IMR-90 (cell line): ENCODE measurements around the gene ARHGAP23. TPM values are rescaled to one million over a fixed set of nuclear protein-coding genes. Genes with fewer than 3 reads are reported as not detected.
"Not testable (repeated sequence)": the region's sequence is repeated elsewhere in the genome, so short reads cannot be mapped to it uniquely, and the experiment has no call there.

Experiments used
- ATAC-seq: fragments of 200-7000 bp; cut with Tn5 transposase; 2 replicates; pipeline ENCODE4 v1.9.1; 2020; ENCODE audit warnings: low read depth, mild to moderate bottlenecking, moderate library complexity
- BruUV-seq: library from RNA; stranded (reverse); fragments of 400-500 nt; replicated peaks from 2 replicates; lab custom pipeline; 2021; lab: Mats Ljungman, UMichigan
- CTCF ChIA-PET: fragments of 300-600 bp; formaldehyde crosslinking; extraction: SDS; loops from one replicate; lab custom pipeline; 2021; ENCODE audit warnings: antibody characterized with exemption; lab: Yijun Ruan, JAX
- POLR2A ChIA-PET: fragments of 300-600 bp; sonication (Branson Sonifier 250); formaldehyde crosslinking; loops from one replicate; lab custom pipeline; 2022; ENCODE audit warnings: antibody characterized with exemption; ENCODE audit not compliant: unreplicated experiment; lab: Charles Lee
- DNase-seq: peaks from one replicate; pipeline ENCODE4 v3.0.0; 2013
- H2AFZ ChIP-seq: replicated peaks from 2 replicates; pipeline ENCODE3; 2013; ENCODE audit warnings: low read length, mild to moderate bottlenecking; ENCODE audit not compliant: poor library complexity
- H2AK5ac ChIP-seq: 2 replicates; pipeline ENCODE4 v1.6.1; 2013; ENCODE audit warnings: low read depth, low read length, inconsistent platforms
- H2AK9ac ChIP-seq: replicated peaks from 2 replicates; pipeline ENCODE3; 2013; ENCODE audit warnings: mild to moderate bottlenecking, low read depth, low read length, moderate library complexity; ENCODE audit not compliant: poor library complexity
- H2BK120ac ChIP-seq: 2 replicates; pipeline ENCODE4 v1.6.1; 2013; ENCODE audit warnings: low read depth, low read length, inconsistent platforms
- H2BK15ac ChIP-seq: 3 replicates; pipeline ENCODE4 v1.6.1; 2013; ENCODE audit warnings: low read depth, low read length, inconsistent platforms
- H2BK20ac ChIP-seq: 2 replicates; pipeline ENCODE4 v1.6.1; 2013; ENCODE audit warnings: low read depth, mild to moderate bottlenecking, inconsistent platforms, low read length, moderate library complexity
- H2BK5ac ChIP-seq: 2 replicates; pipeline ENCODE4 v1.6.1; 2013; ENCODE audit warnings: mild to moderate bottlenecking, low read depth, low read length, inconsistent platforms; ENCODE audit not compliant: poor library complexity, severe bottlenecking
- H3K14ac ChIP-seq: replicated peaks from 2 replicates; pipeline ENCODE4 v1.6.1; 2013; ENCODE audit warnings: low read depth, low read length, inconsistent platforms
- H3K18ac ChIP-seq: 2 replicates; pipeline ENCODE4 v1.6.1; 2013; ENCODE audit warnings: low read depth, low read length, control low read depth
- H3K23ac ChIP-seq: 2 replicates; pipeline ENCODE4 v1.6.1; 2013; ENCODE audit warnings: low read depth, low read length, inconsistent platforms
- H3K27ac ChIP-seq: 2 replicates; pipeline ENCODE4 v1.5.1; 2013; ENCODE audit warnings: mild to moderate bottlenecking, control low read depth, low read length; ENCODE audit not compliant: insufficient read depth
- H3K27me3 ChIP-seq: 2 replicates; pipeline ENCODE4 v1.6.1; 2013; ENCODE audit warnings: low read length; ENCODE audit not compliant: control insufficient read depth, insufficient read depth
- H3K36me3 ChIP-seq: 2 replicates; pipeline ENCODE4 v1.6.1; 2013; ENCODE audit warnings: low read length, mixed read lengths; ENCODE audit not compliant: control insufficient read depth, insufficient read depth
- H3K4ac ChIP-seq: 2 replicates; pipeline ENCODE4 v1.6.1; 2013; ENCODE audit warnings: low read depth, low read length, inconsistent platforms
- H3K4me1 ChIP-seq: 2 replicates; pipeline ENCODE4 v1.6.1; 2013; ENCODE audit warnings: low read length, mixed read lengths; ENCODE audit not compliant: control insufficient read depth, insufficient read depth
- H3K4me2 ChIP-seq: 2 replicates; pipeline ENCODE4 v1.6.1; 2013; ENCODE audit warnings: low read depth, mild to moderate bottlenecking, control low read depth, low read length, moderate library complexity
- H3K4me3 ChIP-seq: 2 replicates; pipeline ENCODE4 v1.5.1; 2013; ENCODE audit warnings: low read depth, mild to moderate bottlenecking, control low read depth, low read length, moderate library complexity; ENCODE audit not compliant: insufficient read depth
- H3K56ac ChIP-seq: 2 replicates; pipeline ENCODE4 v1.6.1; 2013; ENCODE audit warnings: low read length, inconsistent platforms; ENCODE audit not compliant: insufficient read depth; ENCODE audit errors: extremely low read depth
- H3K79me1 ChIP-seq, 2 experiments: 2 replicates each; pipeline ENCODE4 v1.6.1; 2013; ENCODE audit warnings: low read length in 2 of 2, inconsistent platforms in 1 of 2, low read depth in 1 of 2
- H3K9ac ChIP-seq: 2 replicates; pipeline ENCODE4 v1.6.1; 2013; ENCODE audit warnings: low read depth, low read length, control low read depth
- H3K9me1 ChIP-seq: 2 replicates; pipeline ENCODE4 v1.6.1; 2013; ENCODE audit warnings: low read length, inconsistent platforms; ENCODE audit not compliant: insufficient read depth
- H3K9me3 ChIP-seq: 2 replicates; pipeline ENCODE4 v1.6.1; 2013; ENCODE audit warnings: low read length; ENCODE audit not compliant: control insufficient read depth, insufficient read depth
- H4K20me1 ChIP-seq: 2 replicates; pipeline ENCODE4 v1.6.1; 2013; ENCODE audit warnings: low read length, inconsistent platforms; ENCODE audit not compliant: insufficient read depth
- H4K5ac ChIP-seq: 2 replicates; pipeline ENCODE4 v1.6.1; 2013; ENCODE audit warnings: mild to moderate bottlenecking, low read depth, low read length, control low read depth
- H4K8ac ChIP-seq, 2 experiments: 2 replicates each; pipeline ENCODE4 v1.6.1; 2013; ENCODE audit warnings: low read depth in 2 of 2, low read length in 2 of 2, control low read depth in 1 of 2, inconsistent platforms in 1 of 2
- H4K91ac ChIP-seq: 2 replicates; pipeline ENCODE4 v1.6.1; 2013; ENCODE audit warnings: low read depth, low read length, inconsistent platforms; ENCODE audit not compliant: insufficient read depth
- BHLHE40 ChIP-seq: fragments of 150-350 bp; IDR thresholded peaks from 2 replicates; pipeline ENCODE4 v1.6.1; 2016; ENCODE audit warnings: mild to moderate bottlenecking, low read depth, low read length
- CEBPB ChIP-seq: IDR thresholded peaks from 2 replicates; pipeline ENCODE4 v1.6.1; 2012; ENCODE audit warnings: low read depth, low read length, improper control_type of control experiment
- CHD1 ChIP-seq: IDR thresholded peaks from 2 replicates; pipeline ENCODE4 v1.6.1; 2012; ENCODE audit warnings: low read depth, low read length, improper control_type of control experiment
- MAFK ChIP-seq: IDR thresholded peaks from 2 replicates; pipeline ENCODE4 v1.6.1; 2012; ENCODE audit warnings: low read depth, low read length, improper control_type of control experiment
- POLR2A ChIP-seq: IDR thresholded peaks from 2 replicates; pipeline ENCODE4 v1.6.1; 2012; ENCODE audit warnings: mild to moderate bottlenecking, low read depth, low read length
- RCOR1 ChIP-seq: IDR thresholded peaks from 2 replicates; pipeline ENCODE4 v1.6.1; 2012; ENCODE audit warnings: mild to moderate bottlenecking, low read length, improper control_type of control experiment; ENCODE audit not compliant: insufficient replicate concordance
- WGBS, 2 experiments: methylation state at CpG; one replicate each; pipeline versions ENCODE4 v1.1.5 to v1.1.7; 2013; ENCODE audit warnings: missing lambda C conversion rate in 2 of 2; ENCODE audit not compliant: insufficient read length in 1 of 2; ENCODE audit errors: extremely low coverage in 2 of 2; 5-methylcytosine and 5-hydroxymethylcytosine counted together
- dilution Hi-C: fragments of 300-500 bp; cut with HindIII; formaldehyde crosslinking; loops from one replicate; pipeline ENCODE4 v1.14.3; 2018; ENCODE audit warnings: low sequenced_read_pairs; ENCODE audit not compliant: unreplicated experiment
- in situ Hi-C: fragments of 300-500 bp; cut with MboI; formaldehyde crosslinking; loops from 3 replicates; pipeline ENCODE4 v1.14.3; 2019; ENCODE audit warnings: low sequenced_read_pairs, inconsistent platforms, mixed read lengths
- intact Hi-C: fragments of 100-400 bp; cut with micrococcal nuclease; formaldehyde crosslinking; loops from 2 replicates; pipeline ENCODE4 v1.10.0; 2022
- polyA plus RNA-seq, 3 experiments: library from polyadenylated mRNA; depleted of rRNA; stranded (reverse); fragments of >200 nt; gene quantifications; 2 replicates each; pipeline ENCODE4 v1.2.3, GENCODE V29; 2012; ENCODE audit warnings: low replicate concordance in 1 of 3
- total RNA-seq: library from RNA; depleted of rRNA; stranded (reverse); fragments of >200 nt; gene quantifications from 2 replicates; pipeline ENCODE4 v1.2.3, GENCODE V29; 2012
- TF ChIP-seq, protein P1 (sequence below): fragments of 150-350 bp; IDR thresholded peaks from 2 replicates; pipeline ENCODE4 v1.6.1; 2016; ENCODE audit warnings: low read depth, mild to moderate bottlenecking, low read length, moderate library complexity, borderline replicate concordance
- TF ChIP-seq, protein P2 (sequence below): fragments of 150-350 bp; IDR thresholded peaks from 2 replicates; pipeline ENCODE4 v1.6.1; 2017; ENCODE audit warnings: mild to moderate bottlenecking, antibody characterized with exemption, low read length, low read depth

Gene ARHGAP23
- total and polyA plus RNA-seq, 2 of the 4 experiments (the other 2 are of a cell fraction), result 9.3 to 43.3 TPM

DNA sequence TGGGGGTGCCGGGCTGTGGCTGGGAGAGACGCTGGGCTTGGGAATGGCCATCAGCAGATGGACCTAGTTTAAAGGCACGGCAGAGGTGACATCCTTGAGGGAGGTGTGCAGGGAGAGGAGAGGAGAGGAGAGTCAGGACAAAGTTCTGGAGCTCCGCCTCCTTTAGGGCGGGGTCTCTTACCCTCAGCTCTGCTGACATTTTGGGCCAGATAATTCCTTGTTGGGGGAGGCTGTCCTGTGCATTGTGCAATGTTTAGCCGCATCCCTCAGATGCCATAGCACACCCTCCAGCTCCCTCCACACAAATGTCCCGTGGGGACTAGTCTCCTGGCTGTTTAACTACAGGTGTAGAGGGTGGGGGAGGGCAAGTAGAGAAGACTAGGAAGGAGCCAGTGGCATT is 48.3 kb downstream of the ARHGAP23 start:
- Histone ChIP-seq H2AK9ac (no peak overlapping the region), H2BK15ac (no peak overlapping the region), H3K4me3 (no peak overlapping the region), H3K14ac (no peak overlapping the region), H3K18ac (no peak overlapping the region), H3K56ac (no peak overlapping the region), H3K23ac (no peak overlapping the region), H4K20me1 (peaks cover 40% of the 10 kb centered on the region), H3K79me1 (peaks cover 10 to 32% of the 10 kb centered on the region in 2 experiments; a peak in 3 of 4 replicates), H2BK5ac (no peak overlapping the region), H2AK5ac (no peak overlapping the region), H3K36me3 (peaks cover 62% of the 10 kb centered on the region), H3K27ac (no peak overlapping the region), H3K4me1 (no peaks in the 10 kb centered on the region; the same call in 1 of the 2 replicates), H4K8ac (no peak overlapping the region), H4K91ac (no peak overlapping the region), H2BK120ac (no peak overlapping the region), H3K9ac (no peak overlapping the region), H3K9me1 (peaks cover under 1% of the 10 kb centered on the region), H4K5ac (no peak overlapping the region), H3K9me3 (no peaks in the 10 kb centered on the region), H3K27me3 (no peaks in the 10 kb centered on the region), H3K4me2 (no peak overlapping the region), H2BK20ac (no peak overlapping the region; the same call in 1 of the 2 replicates), H3K4ac (no peak overlapping the region), H2AFZ (no peak overlapping the region)
- intact Hi-C loops, result no loop called here
- ATAC-seq (no peak), DNase-seq (no peak)
- no TSS peak for BruUV-seq
- ChIA-PET CTCF (no interaction called here), POLR2A (no interaction called here)
- dilution Hi-C loops, result no loop called here
- 76% methylated on average over 2 of the region's 7 CpGs; no CpG with 5 or more reads in 1 of the 2 experiments for WGBS, 2 experiments
- TF ChIP-seq CHD1 (no peak), CEBPB (peak; percentile 40), MAFK (no peak), POLR2A (no peak), RCOR1 (no peak), BHLHE40 (no peak)
- TF ChIP-seq, protein P1, sequence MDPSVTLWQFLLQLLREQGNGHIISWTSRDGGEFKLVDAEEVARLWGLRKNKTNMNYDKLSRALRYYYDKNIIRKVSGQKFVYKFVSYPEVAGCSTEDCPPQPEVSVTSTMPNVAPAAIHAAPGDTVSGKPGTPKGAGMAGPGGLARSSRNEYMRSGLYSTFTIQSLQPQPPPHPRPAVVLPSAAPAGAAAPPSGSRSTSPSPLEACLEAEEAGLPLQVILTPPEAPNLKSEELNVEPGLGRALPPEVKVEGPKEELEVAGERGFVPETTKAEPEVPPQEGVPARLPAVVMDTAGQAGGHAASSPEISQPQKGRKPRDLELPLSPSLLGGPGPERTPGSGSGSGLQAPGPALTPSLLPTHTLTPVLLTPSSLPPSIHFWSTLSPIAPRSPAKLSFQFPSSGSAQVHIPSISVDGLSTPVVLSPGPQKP, result no peak
- TF ChIP-seq, protein P2, sequence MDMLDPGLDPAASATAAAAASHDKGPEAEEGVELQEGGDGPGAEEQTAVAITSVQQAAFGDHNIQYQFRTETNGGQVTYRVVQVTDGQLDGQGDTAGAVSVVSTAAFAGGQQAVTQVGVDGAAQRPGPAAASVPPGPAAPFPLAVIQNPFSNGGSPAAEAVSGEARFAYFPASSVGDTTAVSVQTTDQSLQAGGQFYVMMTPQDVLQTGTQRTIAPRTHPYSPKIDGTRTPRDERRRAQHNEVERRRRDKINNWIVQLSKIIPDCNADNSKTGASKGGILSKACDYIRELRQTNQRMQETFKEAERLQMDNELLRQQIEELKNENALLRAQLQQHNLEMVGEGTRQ, result no peak
- in situ Hi-C loops, result loop anchor here (25.0 kb wide), 1 partner anchor 114 kb away; the partner anchor contains the start of gene SOCS7

DNA sequence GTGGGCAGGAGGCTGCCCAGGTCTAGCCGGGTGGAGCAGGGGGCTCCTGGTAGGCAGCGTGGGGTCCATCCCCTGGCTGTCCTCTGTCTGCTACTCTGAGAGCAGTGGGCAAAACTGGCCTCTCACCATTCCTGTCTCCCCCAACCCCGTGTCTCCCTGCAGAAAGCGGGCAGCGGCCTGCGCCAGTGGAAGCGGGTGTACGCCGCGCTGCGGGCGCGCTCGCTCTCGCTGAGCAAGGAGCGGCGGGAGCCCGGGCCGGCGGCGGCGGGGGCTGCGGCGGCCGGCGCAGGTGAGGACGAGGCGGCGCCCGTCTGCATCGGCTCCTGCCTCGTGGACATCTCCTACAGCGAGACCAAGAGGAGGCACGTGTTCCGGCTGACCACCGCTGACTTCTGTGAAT is 49.2 kb downstream of the ARHGAP23 start:
- DNase-seq, H3K27ac ChIP-seq, CTCF ChIA-PET, dilution Hi-C loops, H4K91ac ChIP-seq, BruUV-seq, H2AK5ac ChIP-seq, H3K14ac ChIP-seq, H3K4ac ChIP-seq, intact Hi-C loops, H3K9me1 ChIP-seq, H3K23ac ChIP-seq, H4K8ac ChIP-seq, H3K56ac ChIP-seq, H3K9me3 ChIP-seq, H3K4me3 ChIP-seq, H4K5ac ChIP-seq, H3K4me2 ChIP-seq, H3K9ac ChIP-seq, POLR2A ChIA-PET, H2BK5ac ChIP-seq, H2AK9ac ChIP-seq, H2BK120ac ChIP-seq, H3K27me3 ChIP-seq, H2BK20ac ChIP-seq, H2AFZ ChIP-seq, H2BK15ac ChIP-seq, H3K18ac ChIP-seq, H3K4me1 ChIP-seq, ATAC-seq: not testable (repeated sequence)
- no CpG with 5 or more reads among the region's 36 CpGs for WGBS, 2 experiments
- Histone ChIP-seq H4K20me1 (peaks cover 32% of the 10 kb centered on the region), H3K36me3 (peaks cover 61% of the 10 kb centered on the region), H3K79me1 (peaks cover 10 to 28% of the 10 kb centered on the region in 2 experiments; a peak in 3 of 4 replicates)
- in situ Hi-C loops, result loop anchor here (25.0 kb wide), 1 partner anchor 115 kb away; the partner anchor contains the start of gene SOCS7
